GM10248 (cell line): ENCODE data around the gene HECW1.

Experiments
- CTCF ChIA-PET: fragments of 300-600 bp; sonication (Branson Sonifier 250); formaldehyde crosslinking; extraction: SDS; loops from one replicate; lab custom pipeline; 2021; ENCODE audit warnings: antibody characterized with exemption; lab: Yijun Ruan, JAX
- POLR2A ChIA-PET: fragments of 350-650 bp; sonication (Branson Sonifier 250); formaldehyde crosslinking; extraction: SDS; loops from one replicate; lab custom pipeline; 2020; ENCODE audit warnings: antibody characterized with exemption; lab: Yijun Ruan, JAX
- DNase-seq: peaks from one replicate; pipeline ENCODE4 v3.0.0; 2012; ENCODE audit errors: extremely low spot score
- TF ChIP-seq, protein P1 (sequence below): IDR thresholded peaks from 2 replicates; pipeline ENCODE4 v1.5.1; 2012; ENCODE audit warnings: mild to moderate bottlenecking, low read depth; ENCODE audit errors: extremely low read depth, missing control alignments, control extremely low read depth

HECW1 gene

DNA sequence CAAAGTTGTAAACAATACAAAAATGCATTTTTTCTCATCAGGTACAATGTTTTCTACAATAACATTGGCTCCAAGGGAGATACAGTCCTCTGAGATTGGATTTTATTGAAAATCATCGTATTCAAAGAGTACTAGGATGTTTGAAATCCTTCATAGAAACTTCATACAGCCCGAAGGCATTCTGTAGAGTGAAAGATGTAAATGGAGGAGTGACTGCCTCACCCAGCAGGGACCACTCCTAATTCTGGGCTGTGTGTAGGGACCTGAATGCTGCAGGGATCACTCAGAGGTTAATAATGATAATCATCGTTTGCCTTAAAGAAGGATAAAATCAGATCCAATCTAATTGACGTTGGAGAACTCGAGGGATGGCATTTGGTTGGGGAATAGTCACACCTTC, 198.6 kb downstream of the HECW1 start:
- TF ChIP-seq, protein P1, sequence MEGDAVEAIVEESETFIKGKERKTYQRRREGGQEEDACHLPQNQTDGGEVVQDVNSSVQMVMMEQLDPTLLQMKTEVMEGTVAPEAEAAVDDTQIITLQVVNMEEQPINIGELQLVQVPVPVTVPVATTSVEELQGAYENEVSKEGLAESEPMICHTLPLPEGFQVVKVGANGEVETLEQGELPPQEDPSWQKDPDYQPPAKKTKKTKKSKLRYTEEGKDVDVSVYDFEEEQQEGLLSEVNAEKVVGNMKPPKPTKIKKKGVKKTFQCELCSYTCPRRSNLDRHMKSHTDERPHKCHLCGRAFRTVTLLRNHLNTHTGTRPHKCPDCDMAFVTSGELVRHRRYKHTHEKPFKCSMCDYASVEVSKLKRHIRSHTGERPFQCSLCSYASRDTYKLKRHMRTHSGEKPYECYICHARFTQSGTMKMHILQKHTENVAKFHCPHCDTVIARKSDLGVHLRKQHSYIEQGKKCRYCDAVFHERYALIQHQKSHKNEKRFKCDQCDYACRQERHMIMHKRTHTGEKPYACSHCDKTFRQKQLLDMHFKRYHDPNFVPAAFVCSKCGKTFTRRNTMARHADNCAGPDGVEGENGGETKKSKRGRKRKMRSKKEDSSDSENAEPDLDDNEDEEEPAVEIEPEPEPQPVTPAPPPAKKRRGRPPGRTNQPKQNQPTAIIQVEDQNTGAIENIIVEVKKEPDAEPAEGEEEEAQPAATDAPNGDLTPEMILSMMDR = no peak
- ChIA-PET CTCF (no interaction called here), POLR2A (no interaction called here)
- DNase-seq = no peak

- POLR2A ChIA-PET = no interaction called here
These were observed 199.2 kb downstream of the HECW1 start for GRCh38 chr7:43311694-43312093.

GRCh38 chr7:43313628-43314378, 201.4 kb downstream of the HECW1 start:
- TF ChIP-seq, protein P1 = no peak
- no peak for DNase-seq
- ChIA-PET CTCF (interaction anchor here (0.7 to 2.2 kb wide), 6 partner anchors 10 to 524 kb away, joined by 3 to 5 read pairs (median 4); no protein-coding TSS in a partner anchor), POLR2A (no interaction called here)

More at GRCh38 chr7:43311694-43312093, 199.2 kb downstream of the HECW1 start:
- DNase-seq = no peak
- TF ChIP-seq, protein P1 = no peak
- CTCF ChIA-PET = interaction anchor here (0.8 to 1.0 kb wide), 2 partner anchors 17 to 98 kb away, joined by 3 read pairs; no protein-coding TSS in a partner anchor

DNA sequence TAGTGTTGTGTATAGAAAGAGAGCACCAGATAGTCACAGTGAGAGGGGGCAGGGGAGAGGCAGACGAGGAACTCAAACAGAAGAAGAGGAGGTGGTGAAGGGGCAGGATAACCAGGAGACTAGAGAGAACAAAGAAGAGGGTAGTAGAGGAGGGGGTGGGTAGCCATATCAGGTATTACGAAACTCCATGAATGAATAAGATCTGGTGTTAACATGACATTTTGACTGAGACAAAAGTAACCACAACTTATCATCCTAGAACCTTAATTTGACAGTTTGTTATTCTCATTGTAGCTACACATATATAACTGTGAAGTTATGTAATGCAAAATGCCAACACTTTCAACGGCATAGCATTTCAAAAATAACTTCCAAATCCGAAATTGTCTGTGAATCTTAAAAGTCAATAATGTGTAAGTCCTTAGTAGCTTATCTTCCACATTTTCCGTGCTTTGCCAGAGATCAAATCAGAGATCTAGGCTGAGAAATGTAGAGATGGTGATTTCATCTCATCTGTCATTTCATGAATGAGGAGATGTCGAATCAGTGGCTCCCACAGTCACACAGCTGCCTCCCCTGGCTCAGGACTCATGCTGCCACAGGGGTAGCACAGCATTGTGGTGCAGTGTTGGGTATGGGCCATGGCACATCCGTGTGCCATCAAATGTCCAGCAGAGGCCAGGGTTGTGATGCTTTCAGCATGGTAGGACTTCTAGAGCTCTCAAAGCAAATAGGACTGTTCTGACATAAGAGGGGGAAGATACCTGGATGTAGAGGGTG, 202.1 kb downstream of the HECW1 start:
- DNase-seq = no peak
- TF ChIP-seq, protein P1 = no peak
- CTCF ChIA-PET = interaction anchor here (0.7 to 2.2 kb wide), 8 partner anchors 11 to 524 kb away, joined by 3 to 5 read pairs (median 4); no protein-coding TSS in a partner anchor
- POLR2A ChIA-PET = no interaction called here

DNA sequence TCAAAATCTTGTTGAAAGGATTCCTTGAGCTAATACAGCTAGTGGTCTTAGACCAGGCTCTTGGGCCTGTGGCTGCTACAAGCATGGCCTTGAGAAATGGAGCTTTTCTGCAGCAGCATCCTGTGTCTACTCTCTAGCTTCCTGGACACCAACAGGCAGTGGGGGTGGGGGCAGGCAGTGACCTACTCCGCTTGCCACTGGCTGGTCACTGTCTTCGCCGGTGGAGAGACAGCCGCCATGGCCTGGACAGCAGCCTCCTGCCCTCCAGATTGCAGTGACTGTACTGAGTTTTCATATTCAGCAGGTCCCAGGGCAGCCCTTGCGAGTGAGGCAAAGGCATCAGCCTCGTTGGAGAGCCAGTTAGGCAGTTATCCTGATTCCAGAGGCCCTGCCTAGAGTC, 204.6 kb downstream of the HECW1 start:
- TF ChIP-seq, protein P1 = no peak
- DNase-seq = no peak
- CTCF ChIA-PET = no interaction called here
- POLR2A ChIA-PET = no interaction called here

DNA sequence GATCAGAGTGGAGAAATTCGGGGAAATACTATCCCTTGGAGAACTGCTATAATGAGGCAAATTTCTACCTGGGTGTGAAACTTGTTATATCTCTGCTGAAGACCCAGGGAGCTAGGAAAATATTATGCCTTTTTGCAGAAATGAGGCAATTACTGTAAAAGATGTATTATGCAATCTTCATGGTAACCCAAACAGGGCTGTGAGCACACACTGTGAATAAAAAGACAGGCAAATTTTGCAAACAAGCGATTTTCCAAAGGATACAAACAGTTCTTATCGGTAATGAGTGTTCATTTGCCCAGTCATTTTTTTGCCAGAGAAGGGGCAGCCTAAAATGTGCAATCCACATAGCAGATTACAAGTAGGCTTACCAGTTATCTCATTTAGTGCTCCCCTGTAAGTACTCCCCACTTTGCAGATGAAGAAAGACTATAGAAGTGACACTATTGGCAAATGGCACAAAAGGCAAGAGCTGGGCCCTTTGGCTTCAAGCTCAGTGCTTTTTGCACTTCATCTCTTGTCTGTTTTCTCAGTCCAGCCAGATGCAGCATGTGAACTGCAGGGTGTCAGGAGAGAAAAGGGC, 205.8 kb downstream of the HECW1 start:
- no peak for DNase-seq
- POLR2A ChIA-PET = no interaction called here
- TF ChIP-seq, protein P1 = no peak
- CTCF ChIA-PET = no interaction called here
